Measurements from ENCODE around the gene DISP3. TPM values are rescaled to one million over a fixed set of nuclear protein-coding genes. Genes with fewer than 3 reads are reported as not detected.

DISP3 gene
- total and polyA plus RNA-seq, 12 donors = 0.04 to 2.8 (median 0.41) TPM; not detected in 1

GRCh38 chr1:11522400-11523235 is 43.7 kb downstream of the DISP3 start:
- TF ChIP-seq, protein P1, sequence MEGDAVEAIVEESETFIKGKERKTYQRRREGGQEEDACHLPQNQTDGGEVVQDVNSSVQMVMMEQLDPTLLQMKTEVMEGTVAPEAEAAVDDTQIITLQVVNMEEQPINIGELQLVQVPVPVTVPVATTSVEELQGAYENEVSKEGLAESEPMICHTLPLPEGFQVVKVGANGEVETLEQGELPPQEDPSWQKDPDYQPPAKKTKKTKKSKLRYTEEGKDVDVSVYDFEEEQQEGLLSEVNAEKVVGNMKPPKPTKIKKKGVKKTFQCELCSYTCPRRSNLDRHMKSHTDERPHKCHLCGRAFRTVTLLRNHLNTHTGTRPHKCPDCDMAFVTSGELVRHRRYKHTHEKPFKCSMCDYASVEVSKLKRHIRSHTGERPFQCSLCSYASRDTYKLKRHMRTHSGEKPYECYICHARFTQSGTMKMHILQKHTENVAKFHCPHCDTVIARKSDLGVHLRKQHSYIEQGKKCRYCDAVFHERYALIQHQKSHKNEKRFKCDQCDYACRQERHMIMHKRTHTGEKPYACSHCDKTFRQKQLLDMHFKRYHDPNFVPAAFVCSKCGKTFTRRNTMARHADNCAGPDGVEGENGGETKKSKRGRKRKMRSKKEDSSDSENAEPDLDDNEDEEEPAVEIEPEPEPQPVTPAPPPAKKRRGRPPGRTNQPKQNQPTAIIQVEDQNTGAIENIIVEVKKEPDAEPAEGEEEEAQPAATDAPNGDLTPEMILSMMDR (IDR thresholded peaks at IDR 0.05) = no peak
- no peak for TF ChIP-seq POLR2A (IDR thresholded peaks at IDR 0.05)
- 75 to 78% (median 76%) methylated on average over 6 to 8 of the region's 8 CpGs; no CpG with 5 or more reads in 1 of the 4 donors for WGBS, 4 donors
- DNase-seq = no peak
- Histone ChIP-seq H3K36me3 (replicated peaks in 1 of 2) (no peaks in the 10 kb centered on the region), H3K9me3 (replicated peaks in 1 of 3) (no peaks in the 10 kb centered on the region), H3K4me3 (no peak overlapping the region), H3K4me1 (replicated peaks in 1 of 2) (no peaks in the 10 kb centered on the region), H3K27me3 (no peaks in the 10 kb centered on the region), H3K27ac (no peak overlapping the region)
- intact Hi-C loops (cut with DNase I) = no loop called here

- no peak for TF ChIP-seq POLR2A (IDR thresholded peaks at IDR 0.05)
- TF ChIP-seq, protein P1 (IDR thresholded peaks at IDR 0.05) = no peak
- Histone ChIP-seq H3K4me3 (no peak overlapping the region), H3K27ac (no peak overlapping the region), H3K36me3 (replicated peaks in 1 of 2) (no peaks in the 10 kb centered on the region), H3K9me3 (replicated peaks in 1 of 3) (no peaks in the 10 kb centered on the region), H3K4me1 (replicated peaks in 1 of 2) (no peaks in the 10 kb centered on the region), H3K27me3 (no peaks in the 10 kb centered on the region)
- no peak for DNase-seq
- intact Hi-C loops (cut with DNase I) = no loop called here
- WGBS, 4 donors = 73 to 80% (median 78%) methylated on average over 10 of the region's 10 CpGs
Observed at GRCh38 chr1:11523261-11523660, 44.3 kb downstream of the DISP3 start.

- Histone ChIP-seq H3K27ac (no peak overlapping the region), H3K9me3 (replicated peaks in 1 of 3) (no peaks in the 10 kb centered on the region), H3K4me3 (no peak overlapping the region), H3K27me3 (no peaks in the 10 kb centered on the region), H3K4me1 (replicated peaks in 1 of 2) (no peaks in the 10 kb centered on the region), H3K36me3 (replicated peaks in 1 of 2) (no peaks in the 10 kb centered on the region)
- WGBS, 4 donors = 63 to 89% (median 78%) methylated on average over 6 to 9 of the region's 9 CpGs
- intact Hi-C loops (cut with DNase I) = no loop called here
- DNase-seq = no peak
- TF ChIP-seq, protein P1 (IDR thresholded peaks at IDR 0.05) = no peak
- TF ChIP-seq POLR2A (IDR thresholded peaks at IDR 0.05) = no peak
Observed at GRCh38 chr1:11523746-11524464, 45.0 kb downstream of the DISP3 start.

GRCh38 chr1:11524465-11525150 is 45.7 kb downstream of the DISP3 start:
- Histone ChIP-seq H3K4me1 (replicated peaks in 1 of 2) (no peaks in the 10 kb centered on the region), H3K9me3 (replicated peaks in 1 of 3) (no peaks in the 10 kb centered on the region), H3K27me3 (no peaks in the 10 kb centered on the region), H3K27ac (no peak overlapping the region), H3K4me3 (no peak overlapping the region), H3K36me3 (replicated peaks in 1 of 2) (no peaks in the 10 kb centered on the region)
- intact Hi-C loops (cut with DNase I) = no loop called here
- 66 to 78% (median 70%) methylated on average over 4 to 6 of the region's 6 CpGs for WGBS, 4 donors
- TF ChIP-seq POLR2A (IDR thresholded peaks at IDR 0.05) = no peak
- TF ChIP-seq, protein P1 (IDR thresholded peaks at IDR 0.05) = no peak
- DNase-seq = no peak
